GM23338 (cell line): ENCODE measurements around the gene WNT6.

Experiments used
- CREB1 ChIP-seq: fragments of 250-450 bp; sonication (Bioruptor Pico); IDR thresholded peaks from 2 replicates; pipeline ENCODE4 v1.5.0; 2020; ENCODE audit warnings: low read depth, mild to moderate bottlenecking, moderate library complexity
- EZH2 ChIP-seq: fragments of 200-600 bp; sonication (generic); IDR thresholded peaks from one replicate; pipeline ENCODE4 v1.8.0; 2017; ENCODE audit warnings: antibody characterized with exemption, mild to moderate bottlenecking, low read depth; ENCODE audit not compliant: unreplicated experiment
- EZH2phosphoT487 ChIP-seq: fragments of 200-600 bp; sonication (generic); IDR thresholded peaks from one replicate; pipeline ENCODE4 v1.8.1; 2018; ENCODE audit warnings: antibody characterized with exemption; ENCODE audit not compliant: unreplicated experiment
- JUNB ChIP-seq: IDR thresholded peaks from one replicate; pipeline ENCODE4 v1.6.1; 2016; ENCODE audit warnings: antibody characterized with exemption; ENCODE audit not compliant: unreplicated experiment
- POLR2AphosphoS5 ChIP-seq: IDR thresholded peaks from 2 replicates; pipeline ENCODE4 v1.6.1; 2016; ENCODE audit warnings: antibody characterized with exemption, low read depth
- ZNF114 ChIP-seq: fragments of 250-450 bp; sonication (Bioruptor Pico); IDR thresholded peaks from 2 replicates; pipeline ENCODE4 v1.5.0; 2020; ENCODE audit warnings: mild to moderate bottlenecking, moderate library complexity
- ZNF331 ChIP-seq: fragments of 250-450 bp; sonication (Bioruptor Pico); IDR thresholded peaks from 2 replicates; pipeline ENCODE4 v1.5.0; 2020; ENCODE audit warnings: low read depth, mild to moderate bottlenecking, moderate library complexity
- TF ChIP-seq, protein P1 (sequence below), 2 experiments: fragments of 200-600 bp in 1 of 2; sonication (generic) in 1 of 2; conservative IDR thresholded peaks; 2 replicates each; pipeline versions ENCODE4 v1.5.1 to v1.6.1; 2016 to 2017; ENCODE audit warnings: antibody characterized with exemption in 2 of 2, low read depth in 2 of 2, mild to moderate bottlenecking in 2 of 2, moderate library complexity in 1 of 2
- TF ChIP-seq, protein P2 (sequence below): IDR thresholded peaks from one replicate; pipeline ENCODE4 v1.6.1; 2018; ENCODE audit warnings: antibody characterized with exemption; ENCODE audit not compliant: unreplicated experiment
- TF ChIP-seq, protein P3 (sequence below): IDR thresholded peaks from 2 replicates; pipeline ENCODE4 v1.6.1; 2016; ENCODE audit warnings: antibody characterized with exemption

DNA sequence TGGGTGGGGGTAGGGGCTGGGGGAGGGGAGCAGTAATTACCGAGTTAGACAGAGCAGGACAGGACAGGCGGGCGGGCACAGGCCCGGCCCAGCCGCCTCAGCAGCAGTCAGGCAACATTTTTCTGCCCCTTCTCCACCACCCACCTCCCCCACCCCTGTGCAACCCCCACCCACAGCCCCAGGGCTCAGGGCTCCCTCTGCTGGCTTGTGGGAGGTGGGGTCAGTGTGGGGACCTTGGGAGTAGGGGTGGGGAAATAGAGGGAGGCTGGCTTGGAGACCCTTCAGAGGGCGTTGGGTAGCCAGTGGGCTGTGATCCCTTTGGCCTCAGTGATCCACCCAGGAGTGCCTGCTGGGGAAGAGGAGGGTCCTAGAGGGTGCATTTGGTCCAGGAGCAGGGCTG lies 6.4 kb downstream of the WNT6 start:
- TF ChIP-seq, protein P1, sequence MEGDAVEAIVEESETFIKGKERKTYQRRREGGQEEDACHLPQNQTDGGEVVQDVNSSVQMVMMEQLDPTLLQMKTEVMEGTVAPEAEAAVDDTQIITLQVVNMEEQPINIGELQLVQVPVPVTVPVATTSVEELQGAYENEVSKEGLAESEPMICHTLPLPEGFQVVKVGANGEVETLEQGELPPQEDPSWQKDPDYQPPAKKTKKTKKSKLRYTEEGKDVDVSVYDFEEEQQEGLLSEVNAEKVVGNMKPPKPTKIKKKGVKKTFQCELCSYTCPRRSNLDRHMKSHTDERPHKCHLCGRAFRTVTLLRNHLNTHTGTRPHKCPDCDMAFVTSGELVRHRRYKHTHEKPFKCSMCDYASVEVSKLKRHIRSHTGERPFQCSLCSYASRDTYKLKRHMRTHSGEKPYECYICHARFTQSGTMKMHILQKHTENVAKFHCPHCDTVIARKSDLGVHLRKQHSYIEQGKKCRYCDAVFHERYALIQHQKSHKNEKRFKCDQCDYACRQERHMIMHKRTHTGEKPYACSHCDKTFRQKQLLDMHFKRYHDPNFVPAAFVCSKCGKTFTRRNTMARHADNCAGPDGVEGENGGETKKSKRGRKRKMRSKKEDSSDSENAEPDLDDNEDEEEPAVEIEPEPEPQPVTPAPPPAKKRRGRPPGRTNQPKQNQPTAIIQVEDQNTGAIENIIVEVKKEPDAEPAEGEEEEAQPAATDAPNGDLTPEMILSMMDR (conservative IDR thresholded peaks at IDR 0.05; ENCODE audit: low read depth in 2 of 2) = peak; percentile 9 to 44; a peak in 2 of 4 replicates
- TF ChIP-seq EZH2 = no peak
- TF ChIP-seq, protein P2, sequence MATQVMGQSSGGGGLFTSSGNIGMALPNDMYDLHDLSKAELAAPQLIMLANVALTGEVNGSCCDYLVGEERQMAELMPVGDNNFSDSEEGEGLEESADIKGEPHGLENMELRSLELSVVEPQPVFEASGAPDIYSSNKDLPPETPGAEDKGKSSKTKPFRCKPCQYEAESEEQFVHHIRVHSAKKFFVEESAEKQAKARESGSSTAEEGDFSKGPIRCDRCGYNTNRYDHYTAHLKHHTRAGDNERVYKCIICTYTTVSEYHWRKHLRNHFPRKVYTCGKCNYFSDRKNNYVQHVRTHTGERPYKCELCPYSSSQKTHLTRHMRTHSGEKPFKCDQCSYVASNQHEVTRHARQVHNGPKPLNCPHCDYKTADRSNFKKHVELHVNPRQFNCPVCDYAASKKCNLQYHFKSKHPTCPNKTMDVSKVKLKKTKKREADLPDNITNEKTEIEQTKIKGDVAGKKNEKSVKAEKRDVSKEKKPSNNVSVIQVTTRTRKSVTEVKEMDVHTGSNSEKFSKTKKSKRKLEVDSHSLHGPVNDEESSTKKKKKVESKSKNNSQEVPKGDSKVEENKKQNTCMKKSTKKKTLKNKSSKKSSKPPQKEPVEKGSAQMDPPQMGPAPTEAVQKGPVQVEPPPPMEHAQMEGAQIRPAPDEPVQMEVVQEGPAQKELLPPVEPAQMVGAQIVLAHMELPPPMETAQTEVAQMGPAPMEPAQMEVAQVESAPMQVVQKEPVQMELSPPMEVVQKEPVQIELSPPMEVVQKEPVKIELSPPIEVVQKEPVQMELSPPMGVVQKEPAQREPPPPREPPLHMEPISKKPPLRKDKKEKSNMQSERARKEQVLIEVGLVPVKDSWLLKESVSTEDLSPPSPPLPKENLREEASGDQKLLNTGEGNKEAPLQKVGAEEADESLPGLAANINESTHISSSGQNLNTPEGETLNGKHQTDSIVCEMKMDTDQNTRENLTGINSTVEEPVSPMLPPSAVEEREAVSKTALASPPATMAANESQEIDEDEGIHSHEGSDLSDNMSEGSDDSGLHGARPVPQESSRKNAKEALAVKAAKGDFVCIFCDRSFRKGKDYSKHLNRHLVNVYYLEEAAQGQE = no peak
- TF ChIP-seq JUNB = no peak
- TF ChIP-seq POLR2AphosphoS5 = no peak
- no peak for TF ChIP-seq EZH2phosphoT487
- no peak for TF ChIP-seq ZNF114 (CRISPR knock-in tag)
- TF ChIP-seq ZNF331 = no peak
- TF ChIP-seq, protein P3, sequence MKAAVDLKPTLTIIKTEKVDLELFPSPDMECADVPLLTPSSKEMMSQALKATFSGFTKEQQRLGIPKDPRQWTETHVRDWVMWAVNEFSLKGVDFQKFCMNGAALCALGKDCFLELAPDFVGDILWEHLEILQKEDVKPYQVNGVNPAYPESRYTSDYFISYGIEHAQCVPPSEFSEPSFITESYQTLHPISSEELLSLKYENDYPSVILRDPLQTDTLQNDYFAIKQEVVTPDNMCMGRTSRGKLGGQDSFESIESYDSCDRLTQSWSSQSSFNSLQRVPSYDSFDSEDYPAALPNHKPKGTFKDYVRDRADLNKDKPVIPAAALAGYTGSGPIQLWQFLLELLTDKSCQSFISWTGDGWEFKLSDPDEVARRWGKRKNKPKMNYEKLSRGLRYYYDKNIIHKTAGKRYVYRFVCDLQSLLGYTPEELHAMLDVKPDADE = no peak
- TF ChIP-seq CREB1 (CRISPR knock-in tag) = no peak
